MM.1S (cell line): ENCODE data around the gene SNRPA1.

Experiments
- CTCF ChIP-seq: fragments of 300-600 bp; sonication (generic); IDR thresholded peaks from 2 replicates; pipeline ENCODE4 v1.5.1; 2016; ENCODE audit warnings: antibody characterized with exemption, low read length, mixed read lengths
- EZH2 ChIP-seq: fragments of 300-600 bp; sonication (generic); optimal IDR thresholded peaks from 2 replicates; pipeline ENCODE3; 2017; ENCODE audit warnings: low read depth, mild to moderate bottlenecking, antibody characterized with exemption, low read length, mixed read lengths

- TF ChIP-seq CTCF (no peak), EZH2 (no peak)
Observed at GRCh38 chr15:101233651-101234280, 61.3 kb downstream of the SNRPA1 start.
